ENCODE measurements around the gene HTR7. TPM values are rescaled to one million over a fixed set of nuclear protein-coding genes. Genes with fewer than 3 reads are reported as not detected.

The HTR7 gene
- total RNA-seq, 4 donors from 2014 or later, result 0.53 to 2.7 (median 1.2) TPM

- Histone ChIP-seq H3K36me3 (no peaks in the 10 kb centered on the region), H3K4me1 (peaks cover 0 to 6% (median 0%) of the 10 kb centered on the region in 3 donors), H3K9me3 (no peaks in the 10 kb centered on the region), H3K27me3 (no peaks in the 10 kb centered on the region), H3K4me3 (no peak overlapping the region), H3K27ac (no peak overlapping the region)
- DNase-seq, result no peak
- TF ChIP-seq CTCF (IDR thresholded peaks at IDR 0.05), result no peak
- TF ChIP-seq POLR2A (IDR thresholded peaks at IDR 0.05), result no peak
- WGBS, 2 donors, result 53 to 60% methylated on average over 5 to 6 of the region's 6 CpGs
- intact Hi-C loops (cut with DNase I), result no loop called here
Measured at GRCh38 chr10:90695915-90696676, 161.7 kb downstream of the HTR7 start.

Small RNA genes within 50 kb of the gene (small RNA-seq; reads per million reads assigned to genes)
- gene RF00019, result 0 reads per million in 4 donors

Other genes starting within 250 kb of the HTR7 start
- 10 to 100 TPM; 13.6 to 31.4 (median 22.9) TPM for gene RPP30, start 13.9 kb upstream of the HTR7 start, total RNA-seq
- not detected for gene ANKRD1, start 63.0 kb upstream of the HTR7 start, total RNA-seq